Measurements from ENCODE around the gene NAB1.

Gene NAB1

GRCh38 chr2:190637903-190638618 lies 10.8 kb upstream of the NAB1 start:
- DNase-seq (ENCODE audit: low read depth): no peak

GRCh38 chr2:190640117-190640516 lies 8.8 kb upstream of the NAB1 start:
- DNase-seq (ENCODE audit: low read depth): no peak

- no peak for DNase-seq (ENCODE audit: low read depth)
These were observed 7.4 kb upstream of the NAB1 start for GRCh38 chr2:190641469-190641868.

- no peak for DNase-seq (ENCODE audit: low read depth)
These were observed 1.9 kb upstream of the NAB1 start for GRCh38 chr2:190646780-190647522.

GRCh38 chr2:190648289-190649034 lies 421 bp upstream of the NAB1 start:
- no peak for DNase-seq (ENCODE audit: low read depth)

GRCh38 chr2:190649798-190650390 lies 1.0 kb downstream of the NAB1 start:
- DNase-seq (ENCODE audit: low read depth): no peak

GRCh38 chr2:190651413-190651812 lies 2.5 kb downstream of the NAB1 start:
- no peak for DNase-seq (ENCODE audit: low read depth)

GRCh38 chr2:190653231-190653630 lies 4.3 kb downstream of the NAB1 start:
- DNase-seq (ENCODE audit: low read depth): no peak

GRCh38 chr2:190653931-190654330 lies 5.0 kb downstream of the NAB1 start:
- no peak for DNase-seq (ENCODE audit: low read depth)

GRCh38 chr2:190655113-190655512 lies 6.2 kb downstream of the NAB1 start:
- no peak for DNase-seq (ENCODE audit: low read depth)

GRCh38 chr2:190655570-190655969 lies 6.7 kb downstream of the NAB1 start:
- DNase-seq (ENCODE audit: low read depth): no peak

- no peak for DNase-seq (ENCODE audit: low read depth)
These were observed 7.4 kb downstream of the NAB1 start for GRCh38 chr2:190656301-190656700.

- no peak for DNase-seq (ENCODE audit: low read depth)
These were observed 8.8 kb downstream of the NAB1 start for GRCh38 chr2:190657474-190658255.

GRCh38 chr2:190659553-190659952 lies 10.7 kb downstream of the NAB1 start:
- no peak for DNase-seq (ENCODE audit: low read depth)

- no peak for DNase-seq (ENCODE audit: low read depth)
These were observed 13.9 kb downstream of the NAB1 start for GRCh38 chr2:190662754-190663153.

GRCh38 chr2:190663348-190663747 lies 14.5 kb downstream of the NAB1 start:
- DNase-seq (ENCODE audit: low read depth): no peak

- no peak for DNase-seq (ENCODE audit: low read depth)
These were observed 15.0 kb downstream of the NAB1 start for GRCh38 chr2:190663839-190664238.

GRCh38 chr2:190664240-190664639 lies 15.4 kb downstream of the NAB1 start:
- no peak for DNase-seq (ENCODE audit: low read depth)

GRCh38 chr2:190666895-190667294 lies 18.0 kb downstream of the NAB1 start:
- no peak for DNase-seq (ENCODE audit: low read depth)

- no peak for DNase-seq (ENCODE audit: low read depth)
These were observed 20.0 kb downstream of the NAB1 start for GRCh38 chr2:190668892-190669291.

- DNase-seq (ENCODE audit: low read depth): no peak
These were observed 21.5 kb downstream of the NAB1 start for GRCh38 chr2:190670182-190670946.

Measured in HS-27A (cell line).